Measurements from ENCODE around the gene LINC01488.

GRCh38 chr11:69480547-69481392 is 693 bp upstream of the LINC01488 start:
- TF ChIP-seq YY1 (IDR thresholded peaks at IDR 0.05; ENCODE audit: insufficient read depth, insufficient read length) (no peak), SUZ12 (IDR thresholded peaks at IDR 0.05; ENCODE audit: extremely low read depth, insufficient read depth, insufficient read length) (no peak)
